ENCODE data around the gene ANTXR1. TPM values are rescaled to one million over a fixed set of nuclear protein-coding genes. Genes with fewer than 3 reads are reported as not detected.
A peak's percentile ranks its signal among the peaks of the same experiment; 100 is the strongest.
"Not testable (repeated sequence)": the region's sequence is repeated elsewhere in the genome, so short reads cannot be mapped to it uniquely, and the experiment has no call there.

Gene ANTXR1
- total and polyA plus RNA-seq, 11 donors, result 5.8 to 75.2 (median 23.3) TPM

GRCh38 chr2:69255760-69256159 is 242.8 kb downstream of the ANTXR1 start:
- TF ChIP-seq POLR2A (IDR thresholded peaks at IDR 0.05) (no peak), CTCF (IDR thresholded peaks at IDR 0.05) (no peak)
- DNase-seq (no peak), ATAC-seq (no peak)
- no peak overlapping the region for H3K27ac ChIP-seq
- WGBS, 4 donors, result 51 to 72% (median 70%) methylated on average over 3 of the region's 3 CpGs
- intact Hi-C loops (cut with DNase I), result no loop called here
- H3K27me3 ChIP-seq, result no peaks in the 10 kb centered on the region
- peaks cover 0 to 33% (median 17%) of the 10 kb centered on the region in 12 donors for H3K9me3 ChIP-seq
- peaks cover 0 to 24% (median 5%) of the 10 kb centered on the region in 12 donors for H3K4me1 ChIP-seq
- H3K4me3 ChIP-seq, result no peak overlapping the region
- no peaks in the 10 kb centered on the region for H3K36me3 ChIP-seq

- DNase-seq, result not testable (repeated sequence)
- H3K9me3 ChIP-seq, result peaks cover 0 to 39% (median 20%) of the 10 kb centered on the region in 12 donors
- 77 to 87% (median 82%) methylated on average over 12 of the region's 12 CpGs for WGBS, 4 donors
These were observed 247.1 kb downstream of the ANTXR1 start for GRCh38 chr2:69259994-69260591.

GRCh38 chr2:69260666-69261065 is 247.7 kb downstream of the ANTXR1 start:
- ATAC-seq, result no peak
- no peaks in the 10 kb centered on the region for H3K27me3 ChIP-seq
- intact Hi-C loops (cut with DNase I), result no loop called here
- no peak overlapping the region for H3K4me3 ChIP-seq
- peaks cover 0 to 5% (median 0%) of the 10 kb centered on the region in 12 donors for H3K4me1 ChIP-seq
- H3K36me3 ChIP-seq, result no peaks in the 10 kb centered on the region
- H3K9me3 ChIP-seq, result peaks cover 0 to 39% (median 20%) of the 10 kb centered on the region in 12 donors
- no peak for TF ChIP-seq CTCF (IDR thresholded peaks at IDR 0.05)
- no peak for TF ChIP-seq POLR2A (IDR thresholded peaks at IDR 0.05)
- DNase-seq, result no peak
- no peak overlapping the region for H3K27ac ChIP-seq

More at GRCh38 chr2:69259994-69260591, 247.1 kb downstream of the ANTXR1 start:
- H3K27me3 ChIP-seq; H3K4me3 ChIP-seq; H3K36me3 ChIP-seq; intact Hi-C loops (cut with DNase I); H3K27ac ChIP-seq; H3K4me1 ChIP-seq; ATAC-seq: not testable (repeated sequence)

GRCh38 chr2:69269330-69269729 is 256.4 kb downstream of the ANTXR1 start:
- H3K9me3 ChIP-seq, result no peaks in the 10 kb centered on the region
- intact Hi-C loops (cut with DNase I), result no loop called here
- H3K36me3 ChIP-seq, result no peaks in the 10 kb centered on the region
- no peak overlapping the region for H3K27ac ChIP-seq
- WGBS, 4 donors, result 79 to 90% (median 86%) methylated on average over 4 of the region's 4 CpGs
- H3K4me3 ChIP-seq, result no peak overlapping the region
- peaks cover 0 to 21% (median 0%) of the 10 kb centered on the region in 12 donors for H3K4me1 ChIP-seq
- no peak for ATAC-seq
- DNase-seq, result no peak
- no peak for TF ChIP-seq POLR2A (IDR thresholded peaks at IDR 0.05)
- no peak for TF ChIP-seq CTCF (IDR thresholded peaks at IDR 0.05)
- peaks cover 0 to 3% (median 0%) of the 10 kb centered on the region in 9 donors for H3K27me3 ChIP-seq

GRCh38 chr2:69271831-69272257 is 258.9 kb downstream of the ANTXR1 start:
- TF ChIP-seq CTCF (IDR thresholded peaks at IDR 0.05) (no peak), POLR2A (IDR thresholded peaks at IDR 0.05) (no peak)
- no peak overlapping the region for H3K27ac ChIP-seq
- H3K4me3 ChIP-seq, result no peak overlapping the region
- H3K27me3 ChIP-seq, result peaks cover 0 to 3% (median 0%) of the 10 kb centered on the region in 9 donors
- intact Hi-C loops (cut with DNase I), result no loop called here
- H3K9me3 ChIP-seq, result no peaks in the 10 kb centered on the region
- WGBS, 4 donors, result 47 to 60% (median 53%) methylated on average over 3 of the region's 3 CpGs
- peaks cover 0 to 21% (median 0%) of the 10 kb centered on the region in 12 donors for H3K4me1 ChIP-seq
- DNase-seq, result no peak
- no peaks in the 10 kb centered on the region for H3K36me3 ChIP-seq
- ATAC-seq, result peak in 2 of 4 donors; percentile 36 to 38
